Measurements from ENCODE around the gene TECTA.
A peak's percentile ranks its signal among the peaks of the same experiment; 100 is the strongest.
"Not testable (repeated sequence)": the region's sequence is repeated elsewhere in the genome, so short reads cannot be mapped to it uniquely, and the experiment has no call there.

TECTA gene

GRCh38 chr11:121177629-121178028 lies 76.6 kb downstream of the TECTA start:
- not testable (repeated sequence) for DNase-seq (ENCODE audit: low spot score)

- DNase-seq (ENCODE audit: low spot score), result no peak
Observed at GRCh38 chr11:121179306-121179705, 78.3 kb downstream of the TECTA start.

- no peak for DNase-seq (ENCODE audit: low spot score)
Observed at GRCh38 chr11:121180183-121180582, 79.1 kb downstream of the TECTA start.

GRCh38 chr11:121188776-121189175 lies 87.7 kb downstream of the TECTA start:
- DNase-seq (ENCODE audit: low spot score), result no peak

GRCh38 chr11:121191818-121192217 lies 90.8 kb downstream of the TECTA start:
- no peak for DNase-seq (ENCODE audit: low spot score)

GRCh38 chr11:121194731-121195596 lies 93.9 kb downstream of the TECTA start:
- DNase-seq (ENCODE audit: low spot score), result peak; percentile 61

- no peak for DNase-seq (ENCODE audit: low spot score)
Observed at GRCh38 chr11:121198491-121198890, 97.4 kb downstream of the TECTA start.

- no peak for DNase-seq (ENCODE audit: low spot score)
Observed at GRCh38 chr11:121199516-121199915, 98.5 kb downstream of the TECTA start.

- no peak for DNase-seq (ENCODE audit: low spot score)
Observed at GRCh38 chr11:121206810-121207209, 105.8 kb downstream of the TECTA start.

- DNase-seq (ENCODE audit: low spot score), result no peak
Observed at GRCh38 chr11:121207485-121208115, 106.6 kb downstream of the TECTA start.

- no peak for DNase-seq (ENCODE audit: low spot score)
Observed at GRCh38 chr11:121210445-121211080, 109.5 kb downstream of the TECTA start.

GRCh38 chr11:121211626-121212025 lies 110.6 kb downstream of the TECTA start:
- DNase-seq (ENCODE audit: low spot score), result no peak

GRCh38 chr11:121212536-121213361 lies 111.7 kb downstream of the TECTA start:
- no peak for DNase-seq (ENCODE audit: low spot score)

GRCh38 chr11:121213362-121213893 lies 112.4 kb downstream of the TECTA start:
- DNase-seq (ENCODE audit: low spot score), result no peak

GRCh38 chr11:121214861-121215260 lies 113.8 kb downstream of the TECTA start:
- no peak for DNase-seq (ENCODE audit: low spot score)

- DNase-seq (ENCODE audit: low spot score), result no peak
Observed at GRCh38 chr11:121221496-121222200, 120.6 kb downstream of the TECTA start.

GRCh38 chr11:121223161-121223560 lies 122.1 kb downstream of the TECTA start:
- DNase-seq (ENCODE audit: low spot score), result no peak

GRCh38 chr11:121225382-121225781 lies 124.3 kb downstream of the TECTA start:
- no peak for DNase-seq (ENCODE audit: low spot score)

GRCh38 chr11:121226415-121227263 lies 125.6 kb downstream of the TECTA start:
- no peak for DNase-seq (ENCODE audit: low spot score)

GRCh38 chr11:121228851-121229250 lies 127.8 kb downstream of the TECTA start:
- no peak for DNase-seq (ENCODE audit: low spot score)

All from AG08396 (cell line).